Natural killer cell treated with Interleukin-12 subunit alpha and Interleukin-12 subunit beta and Interleukin-15 and Interleukin-18, amount 100 ng/mL, for 72 hours (primary cell): ENCODE measurements around the gene VTI1A. TPM values are rescaled to one million over a fixed set of nuclear protein-coding genes. Genes with fewer than 3 reads are reported as not detected.
"Not testable (repeated sequence)": the region's sequence is repeated elsewhere in the genome, so short reads cannot be mapped to it uniquely, and the experiment has no call there.

Source experiments
- ATAC-seq, 2 donors: fragments of 150-1000 bp; cut with Tn5 transposase in 1 of 2; sonication (Bioruptor Pico), chemical (Tn5 transposase) in 1 of 2; 2 replicates each; pipeline ENCODE4 v1.10.0; 2021
- DNase-seq: peaks from one replicate; pipeline ENCODE4 v3.0.0; 2022; ENCODE audit warnings: low spot score
- H3K27ac Mint-ChIP-seq, 2 donors: 1 replicate in 1 of 2; 2 replicates in 1 of 2; pipeline ENCODE4 v1.8.0; 2022; ENCODE audit warnings: mixed read lengths in 2 of 2, mild to moderate bottlenecking in 1 of 2, moderate library complexity in 1 of 2
- H3K27me3 Mint-ChIP-seq, 2 donors: 1 replicate in 1 of 2; 2 replicates in 1 of 2; pipeline ENCODE4 v1.8.0; 2022; ENCODE audit warnings: mixed read lengths in 2 of 2
- H3K36me3 Mint-ChIP-seq: one replicate; pipeline ENCODE4 v1.8.0; 2022; ENCODE audit warnings: mixed read lengths
- H3K4me1 Mint-ChIP-seq, 2 donors: 1 replicate in 1 of 2; 2 replicates in 1 of 2; pipeline ENCODE4 v1.8.0; 2022; ENCODE audit warnings: low read depth in 2 of 2, mixed read lengths in 2 of 2, mild to moderate bottlenecking in 1 of 2
- H3K4me3 Mint-ChIP-seq: one replicate; pipeline ENCODE4 v1.8.0; 2022; ENCODE audit warnings: mixed read lengths
- H3K9me3 Mint-ChIP-seq: 2 replicates; pipeline ENCODE4 v1.8.0; 2022; ENCODE audit warnings: mixed read lengths
- total RNA-seq, 2 donors: library from RNA; stranded (reverse); gene quantifications; one replicate each; pipeline ENCODE4 v1.2.3, GENCODE V29; 2022

Gene VTI1A
- total RNA-seq, 2 donors from 2014 or later, result 51.9 to 90.5 TPM

GRCh38 chr10:112465299-112465883, 18.4 kb downstream of the VTI1A start:
- Mint-ChIP-seq H3K4me3 (no peak overlapping the region), H3K27ac (peak overlapping the region in 1 of 2 donors; percentile 65), H3K36me3 (peaks cover 13% of the 10 kb centered on the region), H3K9me3 (no peaks in the 10 kb centered on the region), H3K4me1 (peaks cover 10 to 11% of the 10 kb centered on the region in 2 donors), H3K27me3 (no peaks in the 10 kb centered on the region)
- DNase-seq (no peak), ATAC-seq (peak; percentile 62 to 65)

GRCh38 chr10:112466802-112467201, 19.8 kb downstream of the VTI1A start:
- H3K4me3 Mint-ChIP-seq, result no peak overlapping the region
- DNase-seq (no peak), ATAC-seq (no peak)
- peaks cover 13% of the 10 kb centered on the region for H3K36me3 Mint-ChIP-seq
- H3K4me1 Mint-ChIP-seq, result peaks cover 7 to 11% of the 10 kb centered on the region in 2 donors
- no peaks in the 10 kb centered on the region for H3K27me3 Mint-ChIP-seq
- H3K9me3 Mint-ChIP-seq, result no peaks in the 10 kb centered on the region
- H3K27ac Mint-ChIP-seq, result no peak overlapping the region

- ATAC-seq, result no peak
- H3K27me3 Mint-ChIP-seq, result no peaks in the 10 kb centered on the region
Measured at GRCh38 chr10:112467541-112468075, 20.6 kb downstream of the VTI1A start.

GRCh38 chr10:112471878-112472487, 25.0 kb downstream of the VTI1A start:
- no peaks in the 10 kb centered on the region for H3K27me3 Mint-ChIP-seq
- peaks cover 4 to 8% of the 10 kb centered on the region in 2 donors for H3K4me1 Mint-ChIP-seq
- peak overlapping the region in 1 of 2 donors; percentile 6 for H3K27ac Mint-ChIP-seq
- ATAC-seq (peak; percentile 52 to 59), DNase-seq (no peak)
- H3K4me3 Mint-ChIP-seq, result no peak overlapping the region
- H3K9me3 Mint-ChIP-seq, result no peaks in the 10 kb centered on the region
- no peaks in the 10 kb centered on the region for H3K36me3 Mint-ChIP-seq

More at GRCh38 chr10:112467541-112468075, 20.6 kb downstream of the VTI1A start:
- H3K4me1 Mint-ChIP-seq, result peaks cover 11% of the 10 kb centered on the region in 2 donors
- no peaks in the 10 kb centered on the region for H3K9me3 Mint-ChIP-seq
- no peak overlapping the region for H3K4me3 Mint-ChIP-seq
- H3K27ac Mint-ChIP-seq, result no peak overlapping the region
- DNase-seq, result no peak
- H3K36me3 Mint-ChIP-seq, result peaks cover 13% of the 10 kb centered on the region

GRCh38 chr10:112475575-112476218, 28.7 kb downstream of the VTI1A start:
- H3K36me3 Mint-ChIP-seq, result no peaks in the 10 kb centered on the region
- ATAC-seq, result no peak
- no peak overlapping the region for H3K27ac Mint-ChIP-seq
- no peak for DNase-seq
- H3K27me3 Mint-ChIP-seq, result no peaks in the 10 kb centered on the region
- peaks cover 9 to 15% of the 10 kb centered on the region in 2 donors for H3K4me1 Mint-ChIP-seq
- no peaks in the 10 kb centered on the region for H3K9me3 Mint-ChIP-seq
- H3K4me3 Mint-ChIP-seq, result no peak overlapping the region

GRCh38 chr10:112481602-112482001, 34.6 kb downstream of the VTI1A start:
- ATAC-seq (no peak), DNase-seq (no peak)
- Mint-ChIP-seq H3K27ac (no peak overlapping the region), H3K4me1 (peaks cover 9 to 12% of the 10 kb centered on the region in 2 donors), H3K27me3 (no peaks in the 10 kb centered on the region), H3K36me3 (no peaks in the 10 kb centered on the region), H3K9me3 (no peaks in the 10 kb centered on the region), H3K4me3 (no peak overlapping the region)

- ATAC-seq (no peak), DNase-seq (no peak)
- Mint-ChIP-seq H3K9me3 (no peaks in the 10 kb centered on the region), H3K27me3 (no peaks in the 10 kb centered on the region), H3K27ac (no peak overlapping the region), H3K36me3 (no peaks in the 10 kb centered on the region), H3K4me3 (no peak overlapping the region), H3K4me1 (peaks cover 4 to 10% of the 10 kb centered on the region in 2 donors)
Measured at GRCh38 chr10:112484399-112484798, 37.4 kb downstream of the VTI1A start.

GRCh38 chr10:112487964-112488363, 40.9 kb downstream of the VTI1A start:
- H3K27me3 Mint-ChIP-seq, result no peaks in the 10 kb centered on the region

GRCh38 chr10:112490545-112490944, 43.5 kb downstream of the VTI1A start:
- H3K9me3 Mint-ChIP-seq, result no peaks in the 10 kb centered on the region
- H3K27me3 Mint-ChIP-seq, result no peaks in the 10 kb centered on the region
- H3K4me1 Mint-ChIP-seq, result peaks cover 0 to 8% of the 10 kb centered on the region in 2 donors
- no peaks in the 10 kb centered on the region for H3K36me3 Mint-ChIP-seq
- no peak for ATAC-seq
- H3K4me3 Mint-ChIP-seq, result no peak overlapping the region
- DNase-seq, result no peak
- no peak overlapping the region for H3K27ac Mint-ChIP-seq

More at GRCh38 chr10:112487964-112488363, 40.9 kb downstream of the VTI1A start:
- H3K27ac Mint-ChIP-seq, result no peak overlapping the region
- peaks cover 0 to 12% of the 10 kb centered on the region in 2 donors for H3K4me1 Mint-ChIP-seq
- DNase-seq, result no peak
- H3K36me3 Mint-ChIP-seq, result no peaks in the 10 kb centered on the region
- ATAC-seq, result no peak
- H3K9me3 Mint-ChIP-seq, result no peaks in the 10 kb centered on the region
- H3K4me3 Mint-ChIP-seq, result no peak overlapping the region

GRCh38 chr10:112491144-112491543, 44.1 kb downstream of the VTI1A start:
- ATAC-seq (no peak), DNase-seq (no peak)
- Mint-ChIP-seq H3K9me3 (no peaks in the 10 kb centered on the region), H3K4me3 (no peak overlapping the region), H3K27me3 (no peaks in the 10 kb centered on the region), H3K4me1 (peaks cover 0 to 8% of the 10 kb centered on the region in 2 donors), H3K36me3 (no peaks in the 10 kb centered on the region), H3K27ac (no peak overlapping the region)

GRCh38 chr10:112492736-112493135, 45.7 kb downstream of the VTI1A start:
- DNase-seq, result no peak
- Mint-ChIP-seq H3K27ac (no peak overlapping the region), H3K36me3 (no peaks in the 10 kb centered on the region), H3K9me3 (no peaks in the 10 kb centered on the region), H3K4me1 (peaks cover 6 to 10% of the 10 kb centered on the region in 2 donors), H3K4me3 (no peak overlapping the region), H3K27me3 (no peaks in the 10 kb centered on the region)
- no peak for ATAC-seq

- DNase-seq, result no peak
- H3K4me1 Mint-ChIP-seq, result peaks cover 10 to 14% of the 10 kb centered on the region in 2 donors
- no peak overlapping the region for H3K27ac Mint-ChIP-seq
- H3K9me3 Mint-ChIP-seq, result peaks cover 6% of the 10 kb centered on the region
- ATAC-seq, result no peak
- no peak overlapping the region for H3K4me3 Mint-ChIP-seq
- H3K36me3 Mint-ChIP-seq, result peaks cover 9% of the 10 kb centered on the region
- no peaks in the 10 kb centered on the region for H3K27me3 Mint-ChIP-seq
Measured at GRCh38 chr10:112497347-112497950, 50.4 kb downstream of the VTI1A start.

- H3K27ac Mint-ChIP-seq, result no peak overlapping the region
- H3K36me3 Mint-ChIP-seq, result peaks cover 9% of the 10 kb centered on the region
- H3K4me3 Mint-ChIP-seq, result no peak overlapping the region
- peaks cover 6% of the 10 kb centered on the region for H3K9me3 Mint-ChIP-seq
- ATAC-seq, result no peak
- H3K27me3 Mint-ChIP-seq, result no peaks in the 10 kb centered on the region
- no peak for DNase-seq
- H3K4me1 Mint-ChIP-seq, result peaks cover 10 to 17% of the 10 kb centered on the region in 2 donors
Measured at GRCh38 chr10:112498806-112499205, 51.8 kb downstream of the VTI1A start.

- not testable (repeated sequence) for ATAC-seq, H3K4me3 Mint-ChIP-seq, H3K9me3 Mint-ChIP-seq, H3K27me3 Mint-ChIP-seq, H3K36me3 Mint-ChIP-seq, H3K27ac Mint-ChIP-seq, DNase-seq
- peaks cover 10 to 17% of the 10 kb centered on the region in 2 donors for H3K4me1 Mint-ChIP-seq
Measured at GRCh38 chr10:112499985-112500384, 53.0 kb downstream of the VTI1A start.
